NCI-H187 treated with DMSO at 0.1 percent for 48 hours (cell line): ENCODE results near the gene KMT5C.

Source experiments
- DNase-seq: peaks from one replicate; lab custom pipeline; 2025; lab: John Stamatoyannopoulos, UW

The KMT5C gene

DNA sequence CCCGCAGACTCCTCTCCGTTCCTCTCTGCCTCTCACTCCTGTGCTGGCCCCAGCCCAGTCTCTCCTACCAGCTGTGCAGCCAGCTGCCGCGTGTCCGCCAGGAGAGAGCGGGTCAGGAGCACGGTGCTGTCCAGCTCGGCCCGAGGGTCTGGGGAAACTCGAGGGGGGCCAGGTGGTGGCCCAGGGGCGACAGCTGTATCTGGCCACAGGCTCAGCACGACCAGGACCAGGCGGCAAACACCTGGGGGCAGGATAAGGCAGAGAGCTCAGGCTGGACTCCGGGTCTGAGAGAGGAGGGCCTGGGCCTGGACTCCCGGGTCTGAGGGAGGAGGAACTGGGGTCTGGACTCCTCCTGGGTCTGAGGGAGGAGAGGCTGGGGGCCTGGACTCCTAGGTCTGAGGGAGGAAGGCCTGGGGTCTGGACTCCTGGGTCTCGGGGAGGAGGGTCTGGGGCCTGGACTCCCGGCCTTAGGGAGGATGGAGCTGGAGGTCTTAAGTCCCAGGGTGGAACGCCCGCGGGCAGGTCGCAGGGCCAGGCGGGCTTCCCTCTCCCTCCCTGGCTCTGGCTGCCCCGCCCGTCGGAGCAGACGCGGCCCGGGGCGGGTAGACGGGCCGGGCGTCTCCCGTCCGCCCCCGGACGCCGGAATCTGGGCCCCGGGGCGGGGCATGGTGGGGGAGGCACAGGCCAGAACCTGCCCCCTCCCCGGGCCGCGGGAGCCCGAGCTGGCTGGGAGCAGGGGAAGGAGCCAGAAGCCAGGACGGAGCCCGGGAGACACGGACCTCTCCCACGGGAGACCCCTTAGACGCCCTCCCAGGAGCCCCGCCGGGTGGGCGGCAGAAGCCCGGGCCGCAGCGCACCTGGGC, 29.3 kb downstream of the KMT5C start:
- DNase-seq = no peak

- no peak for DNase-seq
Observed at GRCh38 chr19:55369653-55370304, 30.1 kb downstream of the KMT5C start.

GRCh38 chr19:55370305-55370988, 30.8 kb downstream of the KMT5C start, which contains the start of gene IL11:
Gene IL11 (minus strand): TSS chr19:55370463. CDS start chr19:55370310, 153 bp downstream.
- no peak for DNase-seq

DNA sequence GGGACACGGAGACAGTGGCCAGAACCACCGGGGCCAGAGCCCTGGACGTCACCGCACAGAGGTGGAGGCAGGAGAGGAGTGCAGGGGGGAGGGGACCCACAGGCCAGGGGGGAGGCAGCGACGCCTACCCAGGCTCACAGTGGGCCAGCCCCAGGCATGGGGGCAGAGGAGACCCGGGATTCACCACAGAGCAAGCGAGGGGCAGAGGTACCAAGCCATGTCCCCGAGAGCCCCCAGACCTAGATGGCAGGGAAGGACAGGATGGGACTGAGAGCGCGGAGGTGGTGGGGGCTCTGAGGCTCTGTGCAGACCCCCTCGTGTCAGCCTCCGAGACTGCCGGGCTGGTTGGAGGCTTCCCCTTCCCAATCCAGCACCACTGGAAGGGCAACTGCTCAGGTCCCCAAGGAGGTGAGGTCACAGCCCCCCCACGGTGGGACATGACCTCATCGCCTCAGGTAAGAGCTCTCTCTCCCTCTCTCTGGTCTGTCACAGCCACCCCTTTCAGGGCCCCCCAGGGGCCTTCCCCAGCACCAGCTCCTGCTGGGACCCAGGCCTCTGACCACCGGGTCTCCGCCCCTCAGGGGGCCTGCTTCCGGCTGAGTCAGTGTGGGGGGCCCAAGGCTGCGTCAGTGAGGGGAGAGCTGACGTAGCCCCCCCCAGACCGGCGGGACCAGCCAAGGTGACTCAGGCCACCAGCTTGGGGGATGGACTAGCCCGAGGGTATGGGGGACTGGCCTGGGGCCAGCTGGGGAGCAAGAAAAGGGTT, 32.8 kb downstream of the KMT5C start:
- DNase-seq = no peak

- DNase-seq = no peak
Observed at GRCh38 chr19:55373306-55373992, 33.8 kb downstream of the KMT5C start.

- DNase-seq = no peak
Observed at GRCh38 chr19:55373993-55374757, 34.5 kb downstream of the KMT5C start.

GRCh38 chr19:55376241-55376933, 36.7 kb downstream of the KMT5C start, which contains the start of gene TMEM190:
Gene TMEM190 (plus strand): TSS chr19:55376826. CDS start chr19:55376854, 28 bp downstream.
- no peak for DNase-seq

DNA sequence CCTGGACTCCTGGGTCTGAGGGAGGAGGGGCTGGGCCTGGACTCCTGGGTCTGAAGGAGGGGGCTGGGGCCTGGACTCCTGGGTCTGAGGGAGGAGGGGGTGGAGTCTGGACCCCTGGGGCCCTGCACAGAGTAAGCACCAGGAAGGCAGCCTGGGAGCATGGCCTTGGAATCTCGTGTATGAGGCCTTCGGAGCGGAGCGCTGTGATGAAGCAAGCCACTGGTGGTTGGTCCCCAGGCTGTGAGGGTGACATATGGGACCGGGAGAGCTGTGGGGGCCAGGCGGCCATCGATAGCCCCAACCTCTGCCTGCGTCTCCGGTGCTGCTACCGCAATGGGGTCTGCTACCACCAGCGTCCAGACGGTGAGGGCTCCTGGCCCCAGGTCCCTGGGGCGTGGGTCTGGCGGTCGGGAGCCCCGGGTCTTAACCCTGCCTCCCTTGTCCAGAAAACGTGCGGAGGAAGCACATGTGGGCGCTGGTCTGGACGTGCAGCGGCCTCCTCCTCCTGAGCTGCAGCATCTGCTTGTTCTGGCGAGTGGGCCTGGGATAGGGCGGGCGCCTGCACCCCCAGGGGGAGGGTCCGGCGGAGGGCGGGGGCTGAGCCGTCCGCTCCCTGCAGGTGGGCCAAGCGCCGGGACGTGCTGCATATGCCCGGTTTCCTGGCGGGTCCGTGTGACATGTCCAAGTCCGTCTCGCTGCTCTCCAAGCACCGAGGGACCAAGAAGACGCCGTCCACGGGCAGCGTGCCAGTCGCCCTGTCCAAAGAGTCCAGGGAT, 37.9 kb downstream of the KMT5C start:
- no peak for DNase-seq

DNA sequence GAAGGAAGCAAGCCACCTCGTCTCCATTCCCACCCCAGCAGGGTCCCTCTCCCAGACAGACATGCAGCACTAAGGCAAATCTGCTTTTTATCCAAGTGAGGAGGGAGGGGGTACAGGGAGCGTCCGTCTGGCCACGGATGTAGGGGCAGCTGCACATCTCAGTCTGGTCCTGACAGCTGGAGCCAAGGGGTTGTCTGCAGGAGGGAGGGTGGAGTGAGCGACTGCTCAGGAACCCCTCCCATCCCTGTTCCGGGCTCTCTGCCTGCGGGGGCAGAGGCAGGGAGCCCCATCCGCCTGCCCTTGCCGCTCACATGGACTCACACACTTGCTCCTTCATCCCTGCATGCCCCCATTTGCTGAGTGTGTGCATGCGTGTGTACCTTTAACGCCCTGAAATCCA, 39.5 kb downstream of the KMT5C start:
- no peak for DNase-seq

GRCh38 chr19:55382013-55382412, 42.3 kb downstream of the KMT5C start:
- no peak for DNase-seq

GRCh38 chr19:55382522-55383054, 42.9 kb downstream of the KMT5C start:
- no peak for DNase-seq

DNA sequence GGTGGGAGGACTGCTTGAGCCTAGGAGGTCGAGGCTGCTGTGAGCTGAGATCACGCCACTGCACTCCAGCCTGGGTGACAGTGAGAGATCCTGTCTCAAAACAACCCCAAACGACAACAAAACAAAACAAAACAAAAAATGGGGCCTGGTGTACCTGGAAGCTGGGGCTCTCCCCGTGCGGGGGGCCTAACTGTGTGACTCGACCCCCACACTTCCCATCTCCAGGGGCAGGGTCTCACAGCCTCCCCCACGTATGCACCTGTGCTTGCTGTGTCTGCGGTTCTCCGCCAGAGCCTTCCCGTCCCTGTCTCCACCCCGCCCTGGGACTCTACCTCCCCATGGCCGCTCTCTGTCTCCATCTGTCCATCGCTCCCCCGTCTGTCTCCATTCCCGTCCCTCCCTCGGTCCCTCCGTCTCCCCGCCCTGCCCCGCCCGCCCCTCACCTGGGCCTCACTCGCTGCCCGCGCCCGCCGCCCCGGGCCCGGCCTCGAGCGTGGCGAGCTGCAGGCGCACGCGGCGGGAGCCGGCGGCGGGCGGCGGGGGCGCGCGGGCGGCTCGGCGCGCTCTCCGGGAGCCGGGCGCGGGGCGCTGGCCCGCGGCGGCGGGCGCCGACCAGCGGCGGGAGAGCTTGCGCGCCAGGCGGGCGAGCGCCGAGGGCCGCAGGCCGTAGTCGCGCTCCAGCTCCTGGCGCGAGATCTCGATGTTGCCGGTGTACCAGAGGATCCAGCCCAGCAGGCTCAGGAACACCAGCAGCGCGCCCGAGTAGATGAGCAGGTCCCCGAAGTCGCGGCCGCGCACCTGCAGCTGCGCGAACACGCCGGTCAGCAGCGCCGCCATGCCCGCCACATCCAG, 43.8 kb downstream of the KMT5C start:
- no peak for DNase-seq

GRCh38 chr19:55384131-55384919, 44.6 kb downstream of the KMT5C start, which contains the start of gene TMEM238:
Gene TMEM238 (minus strand): TSS chr19:55384292. CDS start chr19:55384259, 33 bp downstream.
- DNase-seq = no peak

DNA sequence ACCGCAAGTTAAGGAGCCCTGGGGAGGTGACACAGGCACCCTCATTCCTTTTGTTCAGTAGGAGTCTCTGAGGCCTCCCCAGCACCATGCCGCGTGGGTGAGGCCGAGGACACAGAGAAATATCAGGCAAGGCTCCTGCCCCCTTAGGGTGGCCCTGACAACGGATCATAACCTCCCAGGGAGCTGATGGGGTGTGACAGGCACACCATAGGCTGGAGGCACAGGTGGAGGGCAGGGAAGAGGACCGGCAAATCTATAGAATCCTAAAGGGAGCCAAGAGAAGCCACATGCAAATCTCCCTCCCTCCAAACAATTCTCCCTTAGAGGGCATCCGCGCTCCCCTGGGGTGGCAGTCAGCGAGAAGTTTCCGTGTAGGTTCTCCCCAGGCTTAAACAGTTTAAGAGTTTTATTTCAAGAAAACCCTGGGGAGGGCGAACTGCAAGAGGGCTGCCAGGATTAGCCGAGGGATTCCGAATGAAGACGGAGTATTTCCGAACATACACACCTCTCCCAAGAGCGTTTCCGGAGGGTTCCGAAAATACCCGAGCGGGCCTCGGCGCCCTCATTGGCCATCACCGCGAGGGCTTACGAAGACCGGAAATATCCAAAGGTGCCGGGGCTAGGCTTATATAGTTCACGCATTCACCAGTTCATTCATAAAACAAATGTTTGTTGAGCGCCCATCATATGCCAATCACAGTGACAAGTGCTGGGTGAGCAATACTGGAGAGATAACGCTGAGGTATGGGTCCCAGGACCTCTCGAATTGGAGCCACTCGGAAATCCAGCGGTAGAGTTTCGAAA, 45.4 kb downstream of the KMT5C start:
- peak; percentile 63 for DNase-seq

DNA sequence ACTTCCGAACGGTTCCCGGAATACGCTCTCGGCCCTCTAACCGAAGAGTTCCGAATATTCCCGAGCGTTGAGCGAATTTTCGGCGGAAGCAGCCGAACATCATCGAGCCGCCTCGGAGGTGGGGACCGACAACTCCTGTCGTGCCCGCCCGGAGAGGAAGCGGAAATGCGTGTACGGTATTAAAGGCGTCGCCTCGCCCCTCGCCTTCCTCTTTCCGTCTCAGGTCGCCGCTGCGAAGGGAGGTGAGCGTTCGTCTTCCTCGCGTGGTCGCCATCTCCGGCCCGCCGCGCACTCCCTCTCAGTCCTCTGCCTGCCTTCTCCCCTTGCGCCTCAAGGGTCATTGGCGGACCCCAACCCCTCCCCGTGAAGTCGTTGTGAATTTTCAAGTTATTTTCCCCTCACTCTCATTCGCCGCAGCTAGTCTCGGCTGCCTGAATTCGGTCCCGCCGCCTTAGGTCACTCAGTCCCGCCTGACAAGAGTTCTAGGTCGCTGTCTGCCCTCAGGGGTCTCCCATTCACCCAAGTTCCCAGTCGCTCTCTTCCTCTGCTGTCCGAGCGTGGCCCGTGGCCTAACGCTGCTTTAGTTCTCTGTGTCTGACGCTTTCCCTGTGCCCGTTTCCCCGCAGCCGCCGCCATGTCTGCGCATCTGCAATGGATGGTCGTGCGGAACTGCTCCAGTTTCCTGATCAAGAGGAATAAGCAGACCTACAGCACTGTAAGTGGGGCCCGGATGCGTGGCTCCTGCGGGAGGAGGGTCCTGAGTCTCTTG, 46.2 kb downstream of the KMT5C start, which contains the start of gene RPL28:
RPL28 (plus strand) TSS at position 209 of the 769 bp plus-strand sequence; CDS start at position 635, 426 bp downstream.
- DNase-seq = peak; percentile 95
